A549 (cell line): ENCODE measurements around the gene BCAS3.
"Not testable (repeated sequence)": the region's sequence is repeated elsewhere in the genome, so short reads cannot be mapped to it uniquely, and the experiment has no call there.

ENCODE experiments used
- CTCF ChIP-seq: fragments of >200 bp; sonication (Bioruptor Twin); formaldehyde crosslinking; IDR thresholded peaks from 3 replicates; pipeline ENCODE4 v1.5.1; 2016
- HEYL ChIP-seq: fragments of 250-450 bp; sonication (Bioruptor Pico); IDR thresholded peaks from 2 replicates; pipeline ENCODE4 v1.8.0; 2021; ENCODE audit warnings: mild to moderate bottlenecking, moderate library complexity
- MAX ChIP-seq: IDR thresholded peaks from 2 replicates; pipeline ENCODE4 v1.6.1; 2012
- POLR2A ChIP-seq: IDR thresholded peaks from 2 replicates; pipeline ENCODE4 v1.6.1; 2012; ENCODE audit warnings: mild to moderate bottlenecking, low read length
- RAD21 ChIP-seq, 2 experiments: fragments of >200 bp in 1 of 2; sonication (Bioruptor Twin) in 1 of 2; formaldehyde crosslinking in 1 of 2; IDR thresholded peaks in 1 of 2; conservative IDR thresholded peaks in 1 of 2; 2 replicates in 1 of 2; 3 replicates in 1 of 2; pipeline ENCODE4 v1.6.1; 2012 to 2018; ENCODE audit warnings: inconsistent platforms in 1 of 2

GRCh38 chr17:61005958-61006357 lies 328.3 kb downstream of the BCAS3 start:
- TF ChIP-seq RAD21 (conservative IDR thresholded peaks at IDR 0.05 in 1 of 2, IDR thresholded peaks at IDR 0.05 in 1 of 2); MAX; CTCF; HEYL (CRISPR knock-in tag); POLR2A: not testable (repeated sequence)
